ENCODE measurements around the gene OR6M1.

Gene OR6M1, protein sequence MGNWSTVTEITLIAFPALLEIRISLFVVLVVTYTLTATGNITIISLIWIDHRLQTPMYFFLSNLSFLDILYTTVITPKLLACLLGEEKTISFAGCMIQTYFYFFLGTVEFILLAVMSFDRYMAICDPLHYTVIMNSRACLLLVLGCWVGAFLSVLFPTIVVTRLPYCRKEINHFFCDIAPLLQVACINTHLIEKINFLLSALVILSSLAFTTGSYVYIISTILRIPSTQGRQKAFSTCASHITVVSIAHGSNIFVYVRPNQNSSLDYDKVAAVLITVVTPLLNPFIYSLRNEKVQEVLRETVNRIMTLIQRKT

GRCh38 chr11:123806249-123806648 is at the start of gene OR6M1:
OR6M1 (minus strand) TSS chr11:123806349; CDS start chr11:123806349, 0 bp downstream.
- DNase-seq: no peak

- no peak for DNase-seq
Measured at GRCh38 chr11:123853038-123853437, 46.9 kb upstream of the OR6M1 start.

GRCh38 chr11:123852321-123852720 is 46.2 kb upstream of the OR6M1 start:
- no peak for DNase-seq

GRCh38 chr11:123851110-123851509 is 45.0 kb upstream of the OR6M1 start:
- no peak for DNase-seq

DNA sequence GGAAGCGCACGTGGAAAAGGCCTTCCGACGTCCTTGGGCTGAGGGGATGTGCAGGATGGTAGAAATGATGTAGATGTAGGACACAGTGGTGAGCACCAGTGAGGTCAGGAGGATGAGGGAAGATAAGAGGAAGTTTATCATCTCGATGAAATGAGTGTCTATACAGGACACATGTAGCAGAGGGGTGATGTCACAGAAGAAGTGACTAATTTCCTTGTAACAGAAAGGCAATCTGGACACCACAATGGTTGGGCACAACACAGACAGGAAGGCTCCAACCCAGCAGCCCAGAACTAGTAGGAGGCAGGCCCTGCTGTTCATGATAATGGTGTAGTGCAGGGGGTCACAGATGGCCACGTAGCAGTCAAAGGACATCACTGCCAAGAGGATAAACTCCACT is 35.0 kb upstream of the OR6M1 start:
- DNase-seq: no peak

GRCh38 chr11:123839131-123839530 is 33.0 kb upstream of the OR6M1 start:
- DNase-seq: no peak

- DNase-seq: no peak
Measured at GRCh38 chr11:123838659-123839058, 32.5 kb upstream of the OR6M1 start.

- DNase-seq: no peak
Measured at GRCh38 chr11:123838199-123838598, 32.0 kb upstream of the OR6M1 start.

DNA sequence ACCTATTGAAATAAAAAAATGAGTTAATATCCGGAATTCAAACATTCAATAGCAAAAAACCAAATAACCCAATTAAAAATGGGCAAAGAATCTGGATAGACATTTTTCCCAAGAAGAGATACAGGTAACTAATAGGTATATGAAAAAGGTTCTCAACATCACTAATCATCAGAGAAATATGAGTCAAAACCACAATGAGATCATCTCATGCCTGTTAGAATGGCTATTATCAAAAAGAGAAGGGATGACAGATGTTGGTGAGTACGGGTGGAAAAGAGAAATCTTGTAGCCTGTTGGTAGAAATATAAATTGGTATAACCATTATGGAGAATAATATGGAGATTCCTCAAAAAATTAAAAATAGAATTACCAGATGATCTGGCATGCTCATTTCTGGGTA is 26.9 kb upstream of the OR6M1 start:
- DNase-seq: no peak

DNA sequence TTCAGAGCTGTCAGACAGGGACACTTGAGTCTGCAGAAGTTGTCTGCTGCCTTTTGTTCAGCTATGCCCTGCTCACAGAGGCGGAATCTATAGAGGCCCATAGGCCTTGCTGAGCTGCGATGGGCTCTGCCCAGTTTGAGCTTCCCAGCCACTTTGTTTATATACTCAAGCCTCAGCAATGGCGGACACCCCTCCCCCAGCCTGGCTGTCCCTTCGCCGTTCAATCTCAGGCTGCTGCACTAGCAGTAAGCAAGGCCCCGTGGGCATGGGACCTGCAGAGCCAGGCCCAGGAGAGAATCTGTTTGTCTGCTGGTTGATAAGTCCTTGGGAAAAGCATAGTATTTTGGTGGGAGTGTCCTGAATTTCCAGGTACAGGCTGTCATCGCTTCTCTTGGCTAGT is 23.6 kb upstream of the OR6M1 start:
- no peak for DNase-seq

- DNase-seq: no peak
Measured at GRCh38 chr11:123822599-123822998, 16.4 kb upstream of the OR6M1 start.

DNA sequence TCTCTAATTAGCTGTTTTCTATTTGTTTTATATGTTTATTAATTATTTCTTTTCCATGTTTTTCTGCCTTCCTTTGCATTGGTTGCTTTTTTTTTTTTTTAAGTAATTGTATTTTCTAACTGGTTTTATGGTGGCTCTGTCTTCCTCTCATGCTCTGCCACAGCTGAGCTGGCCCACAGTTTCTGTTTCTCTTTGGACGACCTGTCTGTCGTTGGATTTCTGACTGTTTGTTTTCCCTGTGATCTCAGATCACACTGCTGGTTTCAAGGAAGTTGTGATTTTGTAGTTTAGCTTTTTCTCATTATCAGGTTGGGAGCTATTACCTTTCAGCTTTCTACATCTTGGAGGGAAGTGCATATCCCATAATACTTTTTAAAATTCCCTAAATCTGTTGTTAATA is 15.9 kb upstream of the OR6M1 start:
- DNase-seq: no peak

- DNase-seq: no peak
Measured at GRCh38 chr11:123815122-123815521, 9.0 kb upstream of the OR6M1 start.

GRCh38 chr11:123801765-123802164 is 4.4 kb downstream of the OR6M1 start:
- DNase-seq: no peak

DNA sequence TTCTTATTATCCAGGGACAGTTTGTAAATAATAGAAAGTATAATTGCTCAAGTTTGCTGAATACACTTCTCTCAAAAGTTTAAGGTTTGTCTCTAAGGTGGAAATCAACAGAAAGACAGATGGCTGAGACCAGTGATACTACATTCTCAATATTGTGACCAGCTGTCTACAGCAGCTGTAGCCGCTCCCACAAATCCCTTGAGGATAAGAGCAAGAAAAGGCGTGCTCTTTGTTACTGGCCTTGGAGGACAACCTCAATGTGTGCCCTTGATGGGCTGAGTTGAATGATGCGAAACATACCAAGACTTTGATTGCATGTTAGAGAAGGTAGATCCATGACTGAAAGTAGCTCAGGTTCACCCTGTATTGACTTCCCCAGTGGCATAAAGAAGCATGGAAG is 6.1 kb downstream of the OR6M1 start:
- DNase-seq: no peak

DNA sequence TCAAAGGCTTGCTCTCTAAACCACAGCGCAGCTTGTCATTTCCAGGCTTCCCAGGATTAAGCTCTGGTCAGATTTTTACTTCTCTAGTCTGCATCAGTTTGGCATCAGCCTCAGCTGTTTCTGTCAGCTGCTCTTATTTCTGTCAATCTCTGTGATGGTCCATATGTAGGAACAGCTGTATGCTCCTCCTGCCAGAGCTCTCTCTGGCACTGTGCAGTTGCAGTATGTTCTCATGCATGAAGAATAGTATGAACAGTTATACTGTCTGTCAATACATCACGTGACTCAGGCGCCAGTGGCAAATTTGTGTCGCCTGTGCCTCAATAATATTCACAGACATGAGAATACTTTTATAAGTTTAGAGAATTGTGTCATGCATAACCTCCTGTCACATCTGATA is 6.7 kb downstream of the OR6M1 start:
- no peak for DNase-seq

DNA sequence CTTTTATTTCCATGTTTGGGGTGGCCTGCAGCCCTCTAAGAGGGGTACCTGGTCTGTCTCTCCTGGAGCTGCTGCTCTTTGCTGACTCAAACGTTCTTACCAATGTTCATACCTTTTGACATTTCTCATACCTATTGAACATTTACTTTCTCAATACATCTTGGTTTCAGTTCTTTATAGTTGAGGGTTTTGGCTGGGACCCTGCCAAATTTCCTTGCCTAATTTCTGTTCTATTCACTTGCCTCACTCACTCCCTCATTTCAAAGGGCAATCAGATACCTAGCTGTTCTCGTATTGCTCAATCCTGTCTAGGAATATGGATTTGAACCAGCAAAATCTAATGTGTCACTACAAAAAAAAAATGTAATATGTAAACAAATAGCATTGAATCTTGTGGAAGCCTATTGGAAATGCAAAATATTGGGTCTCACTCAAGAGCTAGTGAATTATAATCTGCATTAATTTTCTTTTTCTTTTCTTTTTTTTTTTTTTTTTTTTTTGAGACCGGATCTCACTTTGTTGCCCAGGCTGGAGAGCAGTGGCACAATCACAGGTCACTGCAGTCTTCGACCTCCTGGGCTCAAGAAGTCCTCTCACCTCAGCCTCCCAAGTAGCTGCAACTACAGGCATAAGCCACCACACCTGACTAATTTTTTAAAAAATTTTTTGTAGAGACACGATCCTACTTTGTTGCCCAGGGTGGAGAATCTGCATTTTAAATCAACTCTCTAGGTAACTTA is 7.5 kb downstream of the OR6M1 start:
- DNase-seq: no peak

DNA sequence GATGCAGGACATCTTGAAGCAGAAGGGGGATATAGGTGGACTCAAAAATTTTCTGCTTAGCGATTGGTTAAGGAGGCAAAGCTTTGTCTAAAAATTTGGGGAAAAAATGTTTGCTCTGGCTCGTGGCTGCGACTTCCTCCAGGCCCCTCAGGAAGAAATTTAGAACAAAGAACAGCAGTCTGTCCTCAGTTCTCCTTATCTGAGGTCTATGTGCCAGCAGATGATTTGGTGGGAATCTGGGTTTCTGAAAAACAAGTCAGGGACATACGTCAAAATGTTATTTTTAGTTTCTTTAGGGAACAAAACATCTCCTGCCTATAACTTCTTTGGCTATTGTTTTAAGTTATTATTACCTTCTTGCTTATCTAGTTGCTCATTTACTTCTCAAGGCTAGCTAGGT is 8.1 kb downstream of the OR6M1 start:
- DNase-seq: no peak

GRCh38 chr11:123797541-123797940 is 8.6 kb downstream of the OR6M1 start:
- no peak for DNase-seq

GRCh38 chr11:123797114-123797513 is 9.0 kb downstream of the OR6M1 start:
- DNase-seq: no peak

DNA sequence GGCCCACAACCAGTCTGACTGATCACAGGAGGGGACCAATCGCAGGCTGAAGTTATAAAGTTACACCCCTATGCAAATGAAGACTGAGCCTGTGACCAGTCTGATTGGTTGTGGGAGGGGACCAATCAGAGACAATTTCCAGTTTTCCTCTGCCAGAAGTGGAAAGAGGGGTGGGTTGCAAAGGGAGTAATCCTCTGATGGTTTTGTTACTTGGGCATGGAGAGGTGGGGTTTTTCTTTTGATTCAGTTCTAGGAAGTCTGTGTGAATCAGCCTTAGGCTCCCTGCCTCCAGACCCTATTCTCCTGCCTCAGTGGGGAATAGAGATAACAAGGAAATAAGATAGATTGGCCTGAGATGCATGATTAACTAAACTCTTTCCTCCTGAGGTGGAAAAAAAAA is 9.9 kb downstream of the OR6M1 start:
- DNase-seq: no peak

- DNase-seq: no peak
Measured at GRCh38 chr11:123783536-123783935, 22.6 kb downstream of the OR6M1 start.

- DNase-seq: no peak
Measured at GRCh38 chr11:123778511-123778910, 27.6 kb downstream of the OR6M1 start.

DNA sequence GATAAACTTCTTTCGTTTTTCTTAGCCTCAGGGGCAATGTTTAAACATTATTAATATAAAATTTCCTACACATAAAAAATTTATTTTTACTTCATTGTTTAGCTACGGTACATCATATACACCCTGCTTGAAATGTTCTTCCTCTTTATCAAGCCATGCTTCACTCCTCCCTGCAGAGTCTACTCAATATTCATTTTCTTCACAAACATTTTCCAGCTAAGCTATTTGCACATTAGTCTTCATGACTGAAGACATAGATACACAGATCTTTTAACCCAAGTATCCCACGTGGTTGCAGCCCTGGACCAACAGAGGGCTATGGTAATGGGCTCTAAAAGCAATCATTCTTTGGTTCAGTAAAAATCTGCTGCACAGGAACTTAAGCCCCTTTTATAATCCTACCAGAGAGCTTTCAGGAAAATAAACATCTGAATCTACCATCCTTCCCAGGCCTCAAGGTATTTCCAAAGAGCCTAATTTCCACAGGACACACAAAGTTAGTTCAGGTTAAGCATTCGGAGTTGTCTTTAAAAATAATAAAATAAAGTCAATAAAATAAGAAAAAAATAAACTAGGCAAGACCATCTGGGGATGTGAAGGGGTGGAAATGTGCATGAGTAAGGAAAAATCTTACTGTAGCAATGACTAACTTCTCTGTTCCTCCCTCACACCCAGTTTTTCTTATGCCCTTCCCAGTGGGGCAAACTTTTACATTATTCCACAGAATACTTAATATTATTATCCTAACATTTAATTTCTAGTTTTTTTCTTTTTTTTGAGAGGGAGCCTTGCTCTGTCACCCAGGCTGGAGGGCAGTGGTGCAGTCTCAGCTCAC is 30.2 kb downstream of the OR6M1 start:
- no peak for DNase-seq
